ENCODE results near the gene SLC22A6.

SLC22A6 gene

DNA sequence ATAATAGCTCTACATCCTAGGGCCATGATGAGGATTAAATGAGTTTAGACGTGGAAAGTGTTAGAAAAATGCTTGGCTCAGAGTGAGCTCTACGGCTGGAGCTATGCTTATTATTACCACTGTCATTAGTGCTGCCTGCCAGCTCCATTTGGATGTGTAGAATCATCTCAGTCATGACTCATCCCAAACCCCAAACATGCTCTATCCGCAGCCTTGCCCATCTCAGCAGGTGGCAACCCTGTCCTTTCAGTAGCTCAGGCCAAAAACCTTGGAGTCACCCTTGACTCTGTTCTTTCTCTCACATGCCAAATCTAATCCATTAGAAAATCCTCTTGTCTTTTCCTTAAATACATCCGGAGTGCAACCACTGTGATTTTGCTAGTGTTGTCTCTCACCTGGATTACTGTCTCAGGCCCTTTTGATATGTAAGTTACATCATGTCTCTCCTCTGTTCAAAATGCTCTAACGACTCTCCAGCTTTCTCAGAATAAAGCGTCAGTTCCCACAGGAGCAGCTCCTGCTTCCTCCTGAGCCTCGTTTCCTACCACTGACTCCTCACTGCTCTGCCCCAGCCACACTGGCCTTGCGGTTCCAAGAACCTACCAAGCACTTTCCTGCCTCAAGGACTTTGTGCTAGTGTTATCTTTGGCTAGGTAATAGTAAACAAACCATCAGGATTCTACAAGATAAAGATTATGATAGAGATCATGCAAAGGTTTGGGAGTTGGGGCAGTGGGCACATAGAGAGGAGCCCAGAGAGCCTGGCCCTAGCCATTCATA, 53.1 kb downstream of the SLC22A6 start:
- no peak for DNase-seq

DNA sequence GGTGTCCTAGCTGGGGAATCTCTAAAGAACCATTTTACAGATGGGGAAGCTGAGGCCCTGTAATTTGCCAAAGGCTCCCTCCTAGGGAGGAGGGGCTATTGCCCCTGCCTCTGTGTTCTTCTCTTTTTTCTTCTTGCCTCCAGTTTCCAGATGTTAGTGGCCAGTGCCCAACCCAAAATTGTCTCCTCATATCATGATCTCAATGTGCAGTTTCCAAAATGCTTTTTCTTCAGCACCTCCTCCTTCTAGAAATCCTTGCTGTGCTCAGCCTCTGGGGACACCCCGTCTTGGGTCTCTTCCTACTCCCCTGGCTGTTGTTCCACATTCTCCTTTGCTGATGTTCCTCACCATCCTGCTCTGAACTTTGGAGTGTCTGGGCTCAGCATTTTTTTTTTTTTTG, 54.1 kb downstream of the SLC22A6 start:
- DNase-seq = no peak

DNA sequence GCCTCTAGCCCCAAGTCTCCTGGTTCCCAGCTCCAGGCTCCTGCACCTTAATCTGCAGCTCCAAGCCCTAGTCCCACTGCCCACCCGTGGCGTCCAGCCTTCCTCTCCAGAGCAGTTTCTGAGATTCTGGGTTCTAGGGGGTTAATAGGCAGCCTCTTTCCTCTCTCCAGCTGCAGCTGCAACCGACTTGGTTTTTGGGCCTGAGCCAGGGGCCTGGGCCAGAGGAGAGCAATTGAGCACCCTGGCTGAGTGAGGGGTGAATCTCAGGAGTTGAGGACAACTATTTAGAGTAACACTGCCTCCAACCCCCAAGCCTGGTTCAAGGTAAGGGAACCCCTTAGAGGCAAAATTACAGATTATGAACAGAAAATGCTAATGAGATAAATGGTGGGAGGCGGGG, 54.6 kb downstream of the SLC22A6 start:
- DNase-seq = no peak

DNA sequence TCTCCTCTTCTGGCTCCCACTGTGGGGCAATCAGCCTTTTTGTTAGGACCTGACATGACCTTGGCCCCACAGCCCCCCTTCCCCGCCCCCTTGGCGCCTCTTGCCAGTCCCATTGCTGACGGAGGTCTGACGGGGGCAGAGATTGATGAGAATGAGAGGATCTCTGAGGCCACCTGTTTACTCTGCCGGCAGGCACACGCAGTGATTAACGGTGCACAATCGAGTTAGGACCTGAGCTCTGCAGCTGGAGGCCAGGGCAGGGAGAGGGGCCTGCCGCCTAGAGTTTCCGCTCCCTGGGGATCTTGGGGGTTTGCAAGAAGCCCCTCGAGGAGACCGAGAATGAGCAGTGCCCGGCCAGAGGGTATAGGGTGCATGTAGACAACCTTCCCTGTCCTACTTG, 56.8 kb downstream of the SLC22A6 start:
- no peak for DNase-seq

DNA sequence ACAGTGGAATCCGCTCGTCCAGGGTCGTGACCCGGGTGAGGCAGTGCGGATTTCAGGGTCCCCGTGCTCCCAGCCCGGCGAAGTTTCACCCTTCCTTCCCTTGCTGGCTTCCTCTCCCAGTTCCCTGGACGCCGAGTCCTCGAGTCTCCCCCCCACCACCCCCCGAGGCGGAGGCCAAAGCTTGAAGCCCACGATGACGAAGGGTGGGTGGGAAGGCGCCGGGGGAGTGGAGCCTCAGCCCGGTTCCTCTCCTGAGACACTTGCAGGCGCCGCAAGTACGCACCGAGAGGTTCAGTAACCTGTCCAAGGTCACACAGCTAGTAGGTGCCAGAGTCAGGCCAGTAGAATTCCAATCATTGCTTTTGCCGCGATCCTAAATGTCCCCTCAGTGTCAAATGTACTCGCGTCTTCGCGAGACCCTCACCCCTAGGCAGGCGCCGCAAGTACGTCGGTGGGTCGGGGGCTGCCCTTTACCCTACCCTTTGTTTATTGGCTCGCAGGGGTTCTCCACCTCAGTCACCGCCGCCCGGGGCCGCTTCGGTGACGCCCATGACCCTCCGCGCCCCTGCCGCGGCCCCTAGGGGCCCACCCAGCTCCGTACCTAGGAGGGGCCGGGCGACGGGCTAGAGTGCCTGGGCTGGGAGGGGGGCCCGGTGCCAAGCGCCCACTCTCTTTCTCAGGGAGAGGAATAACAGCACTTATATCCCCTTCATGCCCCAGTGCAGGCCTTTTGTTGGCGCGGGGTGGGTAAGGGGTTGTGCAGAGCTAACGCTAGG, 57.9 kb downstream of the SLC22A6 start:
- DNase-seq = no peak

All from activated effector memory CD4-positive, alpha-beta T cell treated with Interleukin-2 at 50 U/mL for 16 hours (primary cell).